Measurements from ENCODE around the gene RFX7. TPM values are rescaled to one million over a fixed set of nuclear protein-coding genes. Genes with fewer than 3 reads are reported as not detected.

Gene RFX7
- total and polyA plus RNA-seq, 2 experiments from 2014 or later, result 4.0 to 5.8 TPM

GRCh38 chr15:56077081-56077480, 166.6 kb downstream of the RFX7 start:
- H3K4me2 ChIP-seq (ENCODE audit: unreplicated experiment), result no peak overlapping the region
- H3F3A ChIP-seq (ENCODE audit: insufficient read depth), result no peaks in the 10 kb centered on the region
- no peaks in the 10 kb centered on the region for H3K27me3 ChIP-seq (replicated peaks; ENCODE audit: insufficient read depth)
- 58 to 64% methylated on average over 5 of the region's 5 CpGs for whole genome bisulfite sequencing, 2 experiments (ENCODE audit: low coverage in 1 of 2, low lambda C conversion rate in 2 of 2, missing lambda C conversion rate in 2 of 2)
- no peak overlapping the region for H2AFZ ChIP-seq
- TF ChIP-seq EZH2phosphoT487 (IDR thresholded peaks at IDR 0.05; ENCODE audit: insufficient read depth, low read depth) (no peak), EZH2 (IDR thresholded peaks at IDR 0.05; ENCODE audit: insufficient read depth, poor library complexity, severe bottlenecking) (no peak)
- no peaks in the 10 kb centered on the region for H3K36me3 ChIP-seq (ENCODE audit: low read depth)
- H3K79me2 ChIP-seq (ENCODE audit: insufficient read depth), result no peaks in the 10 kb centered on the region
- no peak overlapping the region for H3K9ac ChIP-seq
- in situ Hi-C loops (cut with MboI), result no loop called here
- no peak overlapping the region for H3K27ac ChIP-seq
- H3K9me2 ChIP-seq (ENCODE audit: insufficient read depth), result no peaks in the 10 kb centered on the region
- H4K20me1 ChIP-seq (ENCODE audit: insufficient read depth), result no peaks in the 10 kb centered on the region
- no peaks in the 10 kb centered on the region for H3K9me3 ChIP-seq (ENCODE audit: low read depth)
- H3K4me3 ChIP-seq, result no peak overlapping the region
- H3K4me1 ChIP-seq (ENCODE audit: insufficient read depth), result no peaks in the 10 kb centered on the region
- no peak for DNase-seq

- no peaks in the 10 kb centered on the region for H3F3A ChIP-seq (ENCODE audit: insufficient read depth)
- in situ Hi-C loops (cut with MboI), result no loop called here
- WGBS, 2 experiments (ENCODE audit: low coverage in 1 of 2, low lambda C conversion rate in 2 of 2, missing lambda C conversion rate in 2 of 2), result 40 to 41% methylated on average over 2 of the region's 2 CpGs
- H3K27me3 ChIP-seq (replicated peaks; ENCODE audit: insufficient read depth), result no peaks in the 10 kb centered on the region
- H4K20me1 ChIP-seq (ENCODE audit: insufficient read depth), result no peaks in the 10 kb centered on the region
- no peak overlapping the region for H3K9ac ChIP-seq
- no peak overlapping the region for H3K27ac ChIP-seq
- H3K9me3 ChIP-seq (ENCODE audit: low read depth), result no peaks in the 10 kb centered on the region
- H3K9me2 ChIP-seq (ENCODE audit: insufficient read depth), result no peaks in the 10 kb centered on the region
- no peak overlapping the region for H2AFZ ChIP-seq
- H3K79me2 ChIP-seq (ENCODE audit: insufficient read depth), result no peaks in the 10 kb centered on the region
- H3K36me3 ChIP-seq (ENCODE audit: low read depth), result no peaks in the 10 kb centered on the region
- H3K4me3 ChIP-seq, result no peak overlapping the region
- H3K4me2 ChIP-seq (ENCODE audit: unreplicated experiment), result no peak overlapping the region
- no peaks in the 10 kb centered on the region for H3K4me1 ChIP-seq (ENCODE audit: insufficient read depth)
- no peak for DNase-seq
- no peak for TF ChIP-seq EZH2phosphoT487 (IDR thresholded peaks at IDR 0.05; ENCODE audit: insufficient read depth, low read depth)
- TF ChIP-seq EZH2 (IDR thresholded peaks at IDR 0.05; ENCODE audit: insufficient read depth, poor library complexity, severe bottlenecking), result no peak
Measured at GRCh38 chr15:56076640-56077039, 167.0 kb downstream of the RFX7 start.

- H3K4me2 ChIP-seq (ENCODE audit: unreplicated experiment), result no peak overlapping the region
- WGBS, 2 experiments (ENCODE audit: low coverage in 1 of 2, low lambda C conversion rate in 2 of 2, missing lambda C conversion rate in 2 of 2), result 8 to 12% methylated on average over 5 of the region's 5 CpGs
Measured at GRCh38 chr15:56074481-56075265, 169.0 kb downstream of the RFX7 start.

GRCh38 chr15:56064152-56064551, 179.5 kb downstream of the RFX7 start:
- no peak overlapping the region for H3K4me3 ChIP-seq
- no peaks in the 10 kb centered on the region for H3K79me2 ChIP-seq (ENCODE audit: insufficient read depth)
- no peak overlapping the region for H3K4me2 ChIP-seq (ENCODE audit: unreplicated experiment)
- no peak overlapping the region for H3K9ac ChIP-seq
- no peak overlapping the region for H2AFZ ChIP-seq
- no peak overlapping the region for H3K27ac ChIP-seq
- TF ChIP-seq EZH2 (IDR thresholded peaks at IDR 0.05; ENCODE audit: insufficient read depth, poor library complexity, severe bottlenecking), result no peak
- no peak for TF ChIP-seq EZH2phosphoT487 (IDR thresholded peaks at IDR 0.05; ENCODE audit: insufficient read depth, low read depth)
- H4K20me1 ChIP-seq (ENCODE audit: insufficient read depth), result no peaks in the 10 kb centered on the region
- H3K36me3 ChIP-seq (ENCODE audit: low read depth), result no peaks in the 10 kb centered on the region
- H3K4me1 ChIP-seq (ENCODE audit: insufficient read depth), result no peaks in the 10 kb centered on the region
- H3K9me3 ChIP-seq (ENCODE audit: low read depth), result no peaks in the 10 kb centered on the region
- in situ Hi-C loops (cut with MboI), result no loop called here
- no peaks in the 10 kb centered on the region for H3K9me2 ChIP-seq (ENCODE audit: insufficient read depth)
- no peak for DNase-seq
- H3K27me3 ChIP-seq (replicated peaks; ENCODE audit: insufficient read depth), result no peaks in the 10 kb centered on the region
- H3F3A ChIP-seq (ENCODE audit: insufficient read depth), result no peaks in the 10 kb centered on the region
- WGBS, 2 experiments (ENCODE audit: low coverage in 1 of 2, low lambda C conversion rate in 2 of 2, missing lambda C conversion rate in 2 of 2), result 55 to 66% methylated on average over 3 of the region's 3 CpGs

More at GRCh38 chr15:56074481-56075265, 169.0 kb downstream of the RFX7 start:
- H3K9ac ChIP-seq, result no peak overlapping the region
- no peak overlapping the region for H3K27ac ChIP-seq
- no peak overlapping the region for H2AFZ ChIP-seq
- H3K9me3 ChIP-seq (ENCODE audit: low read depth), result no peaks in the 10 kb centered on the region
- no peak overlapping the region for H3K4me3 ChIP-seq
- no peaks in the 10 kb centered on the region for H3K9me2 ChIP-seq (ENCODE audit: insufficient read depth)
- no peaks in the 10 kb centered on the region for H3K4me1 ChIP-seq (ENCODE audit: insufficient read depth)
- H4K20me1 ChIP-seq (ENCODE audit: insufficient read depth), result no peaks in the 10 kb centered on the region
- DNase-seq, result no peak
- H3F3A ChIP-seq (ENCODE audit: insufficient read depth), result no peaks in the 10 kb centered on the region
- H3K36me3 ChIP-seq (ENCODE audit: low read depth), result no peaks in the 10 kb centered on the region
- no peaks in the 10 kb centered on the region for H3K27me3 ChIP-seq (replicated peaks; ENCODE audit: insufficient read depth)
- in situ Hi-C loops (cut with MboI), result no loop called here
- no peaks in the 10 kb centered on the region for H3K79me2 ChIP-seq (ENCODE audit: insufficient read depth)
- no peak for TF ChIP-seq EZH2phosphoT487 (IDR thresholded peaks at IDR 0.05; ENCODE audit: insufficient read depth, low read depth)
- TF ChIP-seq EZH2 (IDR thresholded peaks at IDR 0.05; ENCODE audit: insufficient read depth, poor library complexity, severe bottlenecking), result no peak
